Esophagus muscularis mucosa (tissue), 4 donors: ENCODE results near the gene PTEN. TPM values are rescaled to one million over a fixed set of nuclear protein-coding genes. Genes with fewer than 3 reads are reported as not detected.
"Not testable (repeated sequence)": the region's sequence is repeated elsewhere in the genome, so short reads cannot be mapped to it uniquely, and the experiment has no call there.

Experiments used
- DNase-seq: peaks from one replicate; pipeline ENCODE4 v3.0.0-alpha.2; 2017; ENCODE audit errors: extremely low spot score
- H3K27ac ChIP-seq, 4 donors: fragments of 200-600 bp; sonication (generic); replicated peaks in 1 of 4; 1 replicate in 3 of 4; 2 replicates in 1 of 4; pipeline ENCODE4 v1.5.1; 2016 to 2019; ENCODE audit warnings: mild to moderate bottlenecking in 1 of 4
- H3K27me3 ChIP-seq, 4 donors: fragments of 200-600 bp; sonication (generic); one replicate each; pipeline versions ENCODE4 v1.5.1 to v1.6.0; 2016 to 2019
- H3K36me3 ChIP-seq, 4 donors: fragments of 200-600 bp; sonication (generic); one replicate each; pipeline ENCODE4 v1.5.1; 2016 to 2019
- H3K4me1 ChIP-seq, 4 donors: fragments of 200-600 bp; sonication (generic); one replicate each; pipeline ENCODE4 v1.5.1; 2016 to 2019
- H3K4me3 ChIP-seq, 4 donors: fragments of 200-600 bp; sonication (generic); 1 replicate in 2 of 4; 2 replicates in 2 of 4; pipeline ENCODE4 v1.5.1; 2016 to 2019; ENCODE audit warnings: mild to moderate bottlenecking in 4 of 4, moderate library complexity in 1 of 4
- H3K9me3 ChIP-seq, 4 donors: fragments of 200-600 bp; sonication (generic); 1 replicate in 3 of 4; 2 replicates in 1 of 4; pipeline ENCODE4 v1.5.1; 2016 to 2019
- EP300 ChIP-seq: sonication (generic); formaldehyde crosslinking; IDR thresholded peaks from one replicate; pipeline ENCODE4 v1.6.1; 2017; ENCODE audit warnings: antibody characterized with exemption
- POLR2A ChIP-seq: fragments of 450-650 bp; IDR thresholded peaks from one replicate; pipeline ENCODE4 v1.6.1; 2017; ENCODE audit warnings: antibody characterized with exemption, moderate library complexity, mild to moderate bottlenecking, low read depth
- POLR2AphosphoS5 ChIP-seq, 2 donors: sonication (generic); formaldehyde crosslinking; IDR thresholded peaks; one replicate each; pipeline ENCODE4 v1.6.1; 2017; ENCODE audit warnings: antibody characterized with exemption in 2 of 2
- WGBS: methylation state at CpG from one replicate; pipeline ENCODE4 v1.1.5; 2018; 5-methylcytosine and 5-hydroxymethylcytosine counted together
- intact Hi-C: fragments of 100-400 bp; cut with DNase I; formaldehyde crosslinking; loops from one replicate; pipeline ENCODE4 v1.15.1; 2023
- total RNA-seq, 4 donors: library from RNA; depleted of rRNA; stranded (reverse); fragments of >200 nt; gene quantifications; one replicate each; pipeline versions ENCODE4 v1.1.0 to v1.2.1, GENCODE V29; 2016
- TF ChIP-seq, protein P1 (sequence below), 3 experiments: fragments of 200-600 bp in 2 of 3; fragments of 450-650 bp in 1 of 3; sonication (generic) in 2 of 3; IDR thresholded peaks; one replicate each; pipeline ENCODE4 v1.5.1; 2017 to 2019; ENCODE audit warnings: antibody characterized with exemption in 3 of 3, mild to moderate bottlenecking in 2 of 3, moderate library complexity in 1 of 3

PTEN gene
- total RNA-seq, 4 donors from 2014 or later = 83.2 to 117 (median 94.3) TPM

DNA sequence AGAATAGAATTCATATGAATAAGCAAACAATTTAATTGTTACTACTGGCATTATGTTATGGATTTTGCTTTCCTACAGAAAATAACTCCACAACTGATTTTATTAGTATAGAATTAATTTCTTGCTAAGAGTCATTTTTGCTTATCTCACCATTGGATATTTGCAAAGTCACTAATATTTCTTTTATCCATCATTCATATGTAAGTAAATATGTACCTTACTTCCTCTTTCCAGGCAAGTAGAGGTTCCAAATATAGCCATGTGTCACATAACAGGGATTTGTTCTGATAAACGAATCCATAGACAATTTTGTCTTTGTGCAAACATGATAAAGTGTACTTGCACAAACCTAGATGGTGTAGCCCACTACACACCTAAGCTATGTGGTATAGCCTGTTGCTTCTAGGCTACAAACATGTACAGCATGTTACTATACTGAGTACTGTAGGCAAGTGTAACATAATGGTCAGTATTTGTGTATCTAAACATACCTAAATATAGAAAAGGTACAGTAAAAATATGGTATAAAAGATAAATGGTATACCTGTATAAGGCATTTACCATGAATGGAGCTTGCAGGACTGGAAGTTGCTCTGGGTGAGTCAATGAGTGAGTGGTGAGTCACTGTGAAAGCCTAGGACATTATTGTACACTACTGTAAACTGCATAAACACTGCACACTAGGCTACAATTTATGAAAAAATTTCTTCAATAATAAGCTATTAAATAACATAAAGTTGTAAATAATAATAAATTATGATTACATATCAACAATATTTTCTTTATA lies 18.4 kb upstream of the PTEN start:
- Histone ChIP-seq H3K27ac (no peak overlapping the region), H3K36me3 (no peaks in the 10 kb centered on the region), H3K4me1 (no peaks in the 10 kb centered on the region), H3K9me3 (no peaks in the 10 kb centered on the region), H3K4me3 (no peak overlapping the region), H3K27me3 (no peaks in the 10 kb centered on the region)
- intact Hi-C loops = no loop called here
- no peak for TF ChIP-seq EP300
- TF ChIP-seq POLR2AphosphoS5 (IDR thresholded peaks at IDR 0.05) = no peak
- TF ChIP-seq, protein P1, sequence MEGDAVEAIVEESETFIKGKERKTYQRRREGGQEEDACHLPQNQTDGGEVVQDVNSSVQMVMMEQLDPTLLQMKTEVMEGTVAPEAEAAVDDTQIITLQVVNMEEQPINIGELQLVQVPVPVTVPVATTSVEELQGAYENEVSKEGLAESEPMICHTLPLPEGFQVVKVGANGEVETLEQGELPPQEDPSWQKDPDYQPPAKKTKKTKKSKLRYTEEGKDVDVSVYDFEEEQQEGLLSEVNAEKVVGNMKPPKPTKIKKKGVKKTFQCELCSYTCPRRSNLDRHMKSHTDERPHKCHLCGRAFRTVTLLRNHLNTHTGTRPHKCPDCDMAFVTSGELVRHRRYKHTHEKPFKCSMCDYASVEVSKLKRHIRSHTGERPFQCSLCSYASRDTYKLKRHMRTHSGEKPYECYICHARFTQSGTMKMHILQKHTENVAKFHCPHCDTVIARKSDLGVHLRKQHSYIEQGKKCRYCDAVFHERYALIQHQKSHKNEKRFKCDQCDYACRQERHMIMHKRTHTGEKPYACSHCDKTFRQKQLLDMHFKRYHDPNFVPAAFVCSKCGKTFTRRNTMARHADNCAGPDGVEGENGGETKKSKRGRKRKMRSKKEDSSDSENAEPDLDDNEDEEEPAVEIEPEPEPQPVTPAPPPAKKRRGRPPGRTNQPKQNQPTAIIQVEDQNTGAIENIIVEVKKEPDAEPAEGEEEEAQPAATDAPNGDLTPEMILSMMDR (IDR thresholded peaks at IDR 0.05) = no peak
- TF ChIP-seq POLR2A = no peak
- WGBS = 52% methylated on average over 1 of the region's 1 CpG
- DNase-seq = no peak

DNA sequence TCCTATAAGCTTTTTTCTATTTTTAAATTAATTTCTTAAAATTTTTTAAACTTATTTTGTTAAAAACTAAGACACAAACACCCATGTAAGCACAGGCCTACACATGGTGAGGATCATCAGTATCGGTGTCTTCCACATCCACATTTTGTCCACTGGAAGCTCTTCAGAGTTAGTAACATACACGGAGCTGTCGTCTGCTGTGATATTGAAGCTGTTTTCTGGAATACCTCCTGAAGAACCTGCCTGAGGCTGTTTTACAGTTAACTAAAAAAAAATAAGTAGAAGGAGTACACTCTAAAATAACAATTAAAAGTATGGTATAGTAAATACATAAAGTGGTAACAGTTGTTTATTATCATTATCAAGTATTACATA lies 17.8 kb upstream of the PTEN start:
- Histone ChIP-seq H3K4me3 (no peak overlapping the region), H3K27ac (no peak overlapping the region), H3K9me3 (no peaks in the 10 kb centered on the region), H3K36me3 (no peaks in the 10 kb centered on the region), H3K4me1 (peaks cover 0 to 1% (median 0%) of the 10 kb centered on the region in 4 donors), H3K27me3 (no peaks in the 10 kb centered on the region)
- 88% methylated on average over 3 of the region's 3 CpGs for WGBS
- no peak for DNase-seq
- TF ChIP-seq POLR2A (no peak), EP300 (no peak), POLR2AphosphoS5 (IDR thresholded peaks at IDR 0.05) (no peak)
- TF ChIP-seq, protein P1 (IDR thresholded peaks at IDR 0.05) = no peak
- intact Hi-C loops = no loop called here

DNA sequence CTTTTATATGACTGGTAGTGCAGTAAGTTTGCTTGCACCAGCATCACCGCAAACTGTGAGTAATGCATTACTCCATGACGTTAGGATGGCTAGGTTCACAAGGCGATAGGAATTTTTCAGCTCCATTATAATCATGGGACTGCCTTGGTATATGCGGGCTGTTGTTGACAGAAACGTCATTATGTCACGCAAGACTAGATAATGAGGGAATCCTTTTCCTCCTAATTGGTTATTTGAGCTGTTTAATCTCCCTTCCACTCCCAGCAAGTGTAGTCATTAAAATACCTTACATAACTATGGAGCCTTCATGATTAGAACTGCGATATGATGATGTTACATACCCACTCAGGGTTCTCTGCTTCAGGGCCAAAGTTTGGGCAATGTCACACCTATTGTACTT lies 17.4 kb upstream of the PTEN start:
- intact Hi-C loops = no loop called here
- Histone ChIP-seq H3K4me3 (no peak overlapping the region), H3K27me3 (no peaks in the 10 kb centered on the region), H3K9me3 (no peaks in the 10 kb centered on the region), H3K27ac (no peak overlapping the region), H3K4me1 (peaks cover 0 to 5% (median 2%) of the 10 kb centered on the region in 4 donors), H3K36me3 (no peaks in the 10 kb centered on the region)
- no peak for DNase-seq
- TF ChIP-seq POLR2A = no peak
- TF ChIP-seq, protein P1 (IDR thresholded peaks at IDR 0.05) = no peak
- no peak for TF ChIP-seq POLR2AphosphoS5 (IDR thresholded peaks at IDR 0.05)
- TF ChIP-seq EP300 = no peak
- 83% methylated on average over 7 of the region's 7 CpGs for WGBS

DNA sequence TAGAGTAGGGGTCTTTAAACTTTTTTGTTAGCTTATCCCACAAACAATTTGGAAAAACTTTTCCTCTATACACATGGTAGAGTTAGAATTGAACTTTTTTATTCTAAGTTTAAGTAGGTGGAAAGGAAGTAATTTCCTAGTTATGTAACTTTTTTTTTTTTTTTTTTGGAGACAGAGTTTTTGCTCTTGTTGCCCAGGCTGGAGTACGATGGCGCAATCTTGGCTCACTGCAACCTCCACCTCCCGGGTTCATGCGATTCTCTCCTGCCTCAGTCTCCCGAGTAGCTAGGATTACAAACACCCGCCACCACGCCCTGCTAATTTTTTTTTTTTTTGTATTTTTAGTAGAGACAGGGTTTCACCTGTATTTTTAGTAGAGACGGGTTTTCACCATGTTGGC lies 16.7 kb upstream of the PTEN start:
- H3K27me3 ChIP-seq, intact Hi-C loops, H3K9me3 ChIP-seq, H3K4me1 ChIP-seq, H3K36me3 ChIP-seq, H3K27ac ChIP-seq, H3K4me3 ChIP-seq, DNase-seq: not testable (repeated sequence)
- 93% methylated on average over 8 of the region's 8 CpGs for WGBS

DNA sequence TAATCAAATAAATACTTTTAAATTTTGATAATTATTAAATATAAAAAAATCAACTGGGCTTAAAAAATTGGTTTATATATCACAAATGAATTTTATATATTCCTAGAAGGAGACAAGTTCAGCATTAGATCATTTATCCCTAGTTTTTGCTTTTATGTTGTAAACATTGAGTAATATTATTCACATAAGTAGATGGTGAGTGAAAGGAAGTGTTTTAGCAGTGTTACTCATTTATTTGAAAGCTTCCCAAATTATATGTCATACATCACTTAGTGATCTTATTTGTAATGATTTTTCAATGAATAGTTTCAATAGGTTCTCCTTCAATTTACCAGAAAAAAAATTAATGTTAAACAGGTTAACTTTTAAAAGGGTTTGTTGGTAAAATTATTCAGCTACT lies 15.9 kb upstream of the PTEN start:
- no peak for DNase-seq
- no peak for TF ChIP-seq POLR2A
- no peak for TF ChIP-seq EP300
- TF ChIP-seq POLR2AphosphoS5 (IDR thresholded peaks at IDR 0.05) = no peak
- TF ChIP-seq, protein P1 (IDR thresholded peaks at IDR 0.05) = no peak
- Histone ChIP-seq H3K4me3 (no peak overlapping the region), H3K27ac (no peak overlapping the region), H3K36me3 (no peaks in the 10 kb centered on the region), H3K27me3 (no peaks in the 10 kb centered on the region), H3K4me1 (peaks cover 0 to 8% (median 3%) of the 10 kb centered on the region in 4 donors), H3K9me3 (no peaks in the 10 kb centered on the region)
- intact Hi-C loops = no loop called here
